COR-L47 (cell line): ENCODE results near the gene FMN1.

Source experiments
- DNase-seq: peaks from one replicate; lab custom pipeline; 2025; lab: John Stamatoyannopoulos, UW

FMN1 gene

GRCh38 chr15:33059184-33059583 lies 135.3 kb downstream of the FMN1 start:
- peak; percentile 52 for DNase-seq

DNA sequence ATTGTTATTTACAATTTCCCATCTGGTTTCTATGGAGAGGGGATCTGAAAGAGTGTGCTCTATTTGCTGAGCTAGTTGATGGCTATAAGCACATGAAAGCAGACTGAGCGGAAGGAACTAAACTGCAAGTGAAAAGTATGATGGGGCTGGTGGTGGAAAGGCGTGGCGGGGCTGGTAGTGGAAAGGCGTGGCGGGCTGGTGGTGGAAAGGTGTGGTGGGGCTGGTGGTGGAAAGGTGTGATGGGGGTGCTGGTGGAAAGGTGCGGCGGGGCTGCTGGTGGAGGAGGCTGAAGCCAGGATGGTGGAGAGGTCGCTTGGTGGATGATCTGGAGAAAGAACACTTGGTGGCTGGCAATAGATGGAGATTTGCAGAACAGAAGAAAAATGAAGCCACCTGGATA lies 136.7 kb downstream of the FMN1 start:
- DNase-seq, result no peak

- no peak for DNase-seq
Observed at GRCh38 chr15:33055962-33056361, 138.6 kb downstream of the FMN1 start.

GRCh38 chr15:33051528-33051927 lies 143.0 kb downstream of the FMN1 start:
- no peak for DNase-seq

DNA sequence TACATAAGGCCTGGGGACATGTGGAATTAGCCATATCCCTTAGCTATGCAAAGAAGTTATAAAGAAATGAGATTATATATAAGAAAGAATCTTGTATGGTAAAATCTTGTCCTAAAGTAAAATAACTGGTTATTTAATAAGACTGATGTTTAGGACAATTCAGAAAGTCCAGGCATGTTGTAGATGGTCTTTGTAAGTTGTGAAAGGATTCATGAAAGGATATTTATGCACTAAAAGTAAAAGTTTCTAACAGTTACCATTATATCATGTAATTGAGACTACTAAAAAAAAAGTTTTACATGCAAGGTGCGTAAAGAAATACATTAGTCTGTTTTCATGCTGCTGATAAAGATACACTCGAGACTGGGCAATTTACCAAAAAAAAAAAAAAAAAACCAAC lies 146.3 kb downstream of the FMN1 start:
- DNase-seq, result no peak

DNA sequence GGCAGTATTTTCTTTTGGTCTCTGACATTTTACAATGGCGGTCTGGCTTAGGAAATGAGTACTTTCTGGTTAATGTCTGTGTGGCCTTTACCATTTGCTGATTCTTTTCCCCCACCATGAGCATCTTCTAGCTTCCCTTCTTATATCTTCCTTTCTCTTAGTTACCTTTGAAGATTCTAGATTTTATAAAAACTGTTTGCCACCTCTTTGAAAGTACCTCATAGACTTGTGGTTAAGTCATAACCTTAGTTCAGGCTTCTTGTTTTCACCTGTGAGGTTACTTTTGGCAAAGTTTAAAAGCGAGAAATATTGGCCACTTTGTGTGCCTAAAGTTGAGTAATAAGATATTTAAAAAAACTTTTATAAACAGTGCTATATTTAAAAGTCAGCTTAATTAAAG lies 147.4 kb downstream of the FMN1 start:
- DNase-seq, result no peak

GRCh38 chr15:33046329-33046728 lies 148.2 kb downstream of the FMN1 start:
- no peak for DNase-seq

- DNase-seq, result peak; percentile 9
Observed at GRCh38 chr15:33045066-33045810, 149.3 kb downstream of the FMN1 start.

DNA sequence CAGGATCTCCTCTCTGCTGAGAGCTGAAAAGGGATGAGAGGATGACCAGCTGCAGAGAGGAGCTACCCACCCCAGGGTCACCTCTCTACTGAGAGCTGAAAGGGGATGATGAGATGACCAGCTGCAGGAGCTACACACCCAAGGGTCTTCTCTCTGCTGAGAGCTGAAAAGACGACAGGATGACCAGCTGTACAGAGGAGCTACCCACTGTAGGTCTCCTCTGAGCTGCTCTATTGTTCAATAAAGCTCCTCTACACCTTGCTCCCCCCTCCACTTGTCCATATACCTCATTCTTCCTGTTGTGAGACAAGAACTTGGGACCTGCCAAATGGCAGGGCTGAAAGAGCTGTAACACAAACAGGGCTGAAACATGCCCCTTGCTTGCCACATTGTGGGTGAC lies 149.9 kb downstream of the FMN1 start:
- no peak for DNase-seq

- no peak for DNase-seq
Observed at GRCh38 chr15:33043636-33044035, 150.9 kb downstream of the FMN1 start.

DNA sequence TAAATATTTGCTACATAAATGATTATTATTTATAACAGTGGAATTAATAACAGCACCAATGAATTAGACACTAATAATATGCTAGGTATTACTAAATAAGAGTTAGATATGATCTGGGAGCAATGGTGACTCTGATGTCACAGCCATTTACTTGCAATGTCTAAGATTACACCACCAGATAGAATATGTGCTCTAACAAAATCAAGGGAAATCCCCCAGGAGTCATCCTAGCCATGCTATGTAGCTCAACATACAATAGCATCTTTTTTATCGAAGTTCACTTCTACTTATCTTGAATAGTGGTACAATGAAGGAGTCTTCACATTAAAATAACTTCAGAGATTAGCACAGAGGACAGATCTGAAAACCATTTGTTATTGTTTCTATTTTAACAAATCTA lies 154.0 kb downstream of the FMN1 start:
- DNase-seq, result no peak

DNA sequence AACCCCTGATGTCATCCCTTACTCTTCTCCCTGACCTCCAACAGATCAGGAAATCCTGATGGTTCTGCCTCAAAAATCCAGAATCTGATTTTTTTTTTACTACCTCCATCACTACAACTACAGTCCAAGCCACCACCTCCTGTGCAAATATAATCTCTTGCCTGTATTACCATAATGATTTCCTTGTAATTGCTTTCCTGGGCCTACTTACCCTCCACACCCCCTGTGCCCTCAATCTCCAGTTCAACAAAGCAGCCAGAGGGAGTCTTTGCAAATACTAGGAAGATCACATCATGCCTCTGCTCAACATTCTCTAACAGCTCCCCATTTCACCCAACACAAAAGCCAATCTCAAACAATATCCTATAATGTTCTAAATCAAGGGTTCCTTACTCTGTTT lies 159.9 kb downstream of the FMN1 start:
- no peak for DNase-seq

DNA sequence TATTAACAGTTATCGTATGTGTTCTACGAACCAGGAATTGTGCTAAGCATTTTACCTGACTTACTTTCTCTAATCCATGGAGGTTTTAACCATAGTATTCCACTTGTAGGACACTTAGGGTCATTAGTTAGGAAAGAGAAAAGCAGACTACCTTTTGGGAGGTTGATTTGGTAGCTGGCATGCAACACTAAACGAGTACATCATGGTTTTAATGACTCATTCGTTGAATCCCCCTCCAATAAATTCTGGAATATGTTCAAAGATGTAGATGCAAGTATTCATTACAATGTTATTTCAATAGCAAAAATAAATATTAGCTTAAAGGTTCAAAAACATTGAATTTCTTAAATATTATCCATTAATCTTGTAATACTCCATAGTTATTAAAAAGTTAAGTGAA lies 162.5 kb downstream of the FMN1 start:
- no peak for DNase-seq

DNA sequence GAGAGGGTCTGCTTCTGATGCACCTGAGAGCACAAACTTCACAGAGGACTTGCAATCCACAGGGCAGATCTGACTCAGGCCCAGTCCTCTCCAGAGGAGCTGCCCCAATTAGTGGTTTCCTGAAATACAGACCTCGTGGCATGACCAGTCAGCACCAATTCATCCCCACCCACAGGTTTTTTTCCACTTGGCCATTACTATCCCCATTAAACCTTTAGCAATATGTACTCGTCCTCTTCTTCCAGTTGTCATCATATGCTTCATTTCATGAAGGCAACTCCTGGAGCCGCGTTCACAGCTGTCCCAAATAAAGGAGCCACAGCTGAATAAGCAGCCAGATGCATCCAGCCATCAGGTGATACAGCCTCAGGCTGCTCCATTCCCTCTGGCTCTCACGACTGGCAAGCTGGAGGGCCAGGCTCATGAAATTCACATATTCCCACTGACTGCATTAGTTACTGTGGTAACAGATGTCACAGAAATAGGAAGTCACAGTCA lies 163.1 kb downstream of the FMN1 start:
- no peak for DNase-seq

GRCh38 chr15:33030315-33030714 lies 164.2 kb downstream of the FMN1 start:
- no peak for DNase-seq

- DNase-seq, result no peak
Observed at GRCh38 chr15:33029109-33029652, 165.3 kb downstream of the FMN1 start.

GRCh38 chr15:33028495-33028894 lies 166.0 kb downstream of the FMN1 start:
- no peak for DNase-seq

DNA sequence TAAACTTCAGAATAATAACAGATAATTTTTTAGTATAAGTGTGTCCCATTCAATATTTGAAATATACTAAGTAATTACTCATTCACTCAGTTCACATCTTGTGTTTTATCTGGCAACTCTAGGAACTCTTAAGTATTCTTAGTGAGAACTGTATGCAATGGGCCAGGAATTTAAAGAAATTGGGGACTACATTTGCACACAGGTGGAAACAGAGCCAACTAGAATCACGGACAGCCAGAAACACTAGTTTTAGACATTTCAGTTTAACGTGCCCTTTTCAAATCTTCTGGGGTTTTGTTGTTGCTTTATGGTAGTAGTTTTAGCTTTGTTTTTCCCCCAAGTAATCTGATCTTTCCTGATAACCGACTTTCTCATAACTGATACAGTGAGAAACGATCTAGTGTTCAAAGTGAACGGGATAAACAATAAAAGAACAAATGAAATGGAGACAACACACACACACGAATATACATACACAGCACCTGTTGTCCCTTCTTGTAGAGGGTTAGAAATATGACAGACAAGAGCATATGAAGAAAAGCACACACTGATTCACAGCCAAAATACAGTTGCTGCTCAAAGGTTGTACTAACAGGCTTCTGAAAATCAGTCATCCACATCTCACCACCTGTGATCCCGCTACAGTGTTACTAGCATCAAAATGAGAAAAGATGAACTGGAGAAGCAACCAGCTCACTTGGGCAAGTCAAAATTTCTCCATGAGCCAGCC lies 167.0 kb downstream of the FMN1 start:
- DNase-seq, result no peak

- no peak for DNase-seq
Observed at GRCh38 chr15:33026614-33027013, 167.9 kb downstream of the FMN1 start.

DNA sequence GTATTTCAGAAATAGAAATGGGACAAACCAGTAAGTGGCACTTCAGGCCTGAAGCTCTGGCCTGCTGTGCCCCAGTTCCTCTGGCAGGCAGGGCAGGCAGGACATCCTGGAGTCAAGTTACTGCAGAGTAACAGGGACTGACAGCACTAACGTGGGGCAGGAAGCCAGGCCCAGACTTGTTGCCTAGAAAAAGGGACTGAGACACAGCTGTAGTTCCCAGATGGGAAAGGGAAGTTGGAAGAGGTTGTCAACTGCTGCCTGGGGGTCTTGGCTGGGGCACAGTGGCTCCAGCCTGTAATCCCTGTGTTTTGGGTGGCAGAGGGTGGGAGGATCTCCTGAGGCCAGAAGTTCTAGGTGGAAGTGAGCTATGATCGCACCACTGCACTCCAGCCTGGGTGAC lies 171.9 kb downstream of the FMN1 start:
- DNase-seq, result no peak

GRCh38 chr15:33021806-33022389 lies 172.6 kb downstream of the FMN1 start:
- DNase-seq, result peak; percentile 64

- DNase-seq, result no peak
Observed at GRCh38 chr15:33019354-33019981, 175.0 kb downstream of the FMN1 start.
